Endometrial microvascular endothelial cells (primary cell): ENCODE measurements around the gene HIPK4. TPM values are rescaled to one million over a fixed set of nuclear protein-coding genes. Genes with fewer than 3 reads are reported as not detected.
"Not testable (repeated sequence)": the region's sequence is repeated elsewhere in the genome, so short reads cannot be mapped to it uniquely, and the experiment has no call there.

Experiments used
- in situ Hi-C: cut with HindIII; loops from 2 replicates; pipeline ENCODE4 v1.10.0; 2017; ENCODE audit warnings: low sequenced_read_pairs, low pct_unique_long_range_greater_than_20kb; ENCODE audit errors: inconsistent ontology term
- total RNA-seq: library from RNA; depleted of rRNA; stranded (reverse); fragments of >200 nt; gene quantifications from one replicate; pipeline ENCODE4 v1.2.3, GENCODE V29; 2015; ENCODE audit errors: inconsistent ontology term

HIPK4 gene
- total RNA-seq, 1 donor from 2014 or later, result 0.09 TPM

GRCh38 chr19:40418040-40418439 lies 28.1 kb upstream of the HIPK4 start:
- in situ Hi-C loops, result no loop called here

DNA sequence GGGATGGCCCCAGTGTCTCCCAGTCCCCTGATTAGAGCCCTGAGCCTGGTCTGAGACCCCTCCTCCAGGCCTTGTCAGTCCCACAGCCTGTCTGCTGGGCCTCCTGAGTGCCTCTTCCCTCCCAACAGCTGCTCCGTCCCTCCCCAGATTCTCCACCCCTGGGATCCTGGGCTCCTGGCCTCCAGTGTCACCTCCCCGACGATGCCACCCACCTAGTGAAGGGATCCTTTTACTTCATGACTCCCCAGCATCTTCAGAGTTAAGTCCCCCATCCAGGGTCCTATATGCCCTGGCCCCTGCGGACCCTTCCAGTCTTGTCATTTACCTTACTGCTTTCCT lies 27.6 kb upstream of the HIPK4 start:
- in situ Hi-C loops, result no loop called here

GRCh38 chr19:40416918-40417642 lies 27.1 kb upstream of the HIPK4 start:
- in situ Hi-C loops, result no loop called here

- in situ Hi-C loops, result no loop called here
These were observed 25.8 kb upstream of the HIPK4 start for GRCh38 chr19:40415768-40416167.

DNA sequence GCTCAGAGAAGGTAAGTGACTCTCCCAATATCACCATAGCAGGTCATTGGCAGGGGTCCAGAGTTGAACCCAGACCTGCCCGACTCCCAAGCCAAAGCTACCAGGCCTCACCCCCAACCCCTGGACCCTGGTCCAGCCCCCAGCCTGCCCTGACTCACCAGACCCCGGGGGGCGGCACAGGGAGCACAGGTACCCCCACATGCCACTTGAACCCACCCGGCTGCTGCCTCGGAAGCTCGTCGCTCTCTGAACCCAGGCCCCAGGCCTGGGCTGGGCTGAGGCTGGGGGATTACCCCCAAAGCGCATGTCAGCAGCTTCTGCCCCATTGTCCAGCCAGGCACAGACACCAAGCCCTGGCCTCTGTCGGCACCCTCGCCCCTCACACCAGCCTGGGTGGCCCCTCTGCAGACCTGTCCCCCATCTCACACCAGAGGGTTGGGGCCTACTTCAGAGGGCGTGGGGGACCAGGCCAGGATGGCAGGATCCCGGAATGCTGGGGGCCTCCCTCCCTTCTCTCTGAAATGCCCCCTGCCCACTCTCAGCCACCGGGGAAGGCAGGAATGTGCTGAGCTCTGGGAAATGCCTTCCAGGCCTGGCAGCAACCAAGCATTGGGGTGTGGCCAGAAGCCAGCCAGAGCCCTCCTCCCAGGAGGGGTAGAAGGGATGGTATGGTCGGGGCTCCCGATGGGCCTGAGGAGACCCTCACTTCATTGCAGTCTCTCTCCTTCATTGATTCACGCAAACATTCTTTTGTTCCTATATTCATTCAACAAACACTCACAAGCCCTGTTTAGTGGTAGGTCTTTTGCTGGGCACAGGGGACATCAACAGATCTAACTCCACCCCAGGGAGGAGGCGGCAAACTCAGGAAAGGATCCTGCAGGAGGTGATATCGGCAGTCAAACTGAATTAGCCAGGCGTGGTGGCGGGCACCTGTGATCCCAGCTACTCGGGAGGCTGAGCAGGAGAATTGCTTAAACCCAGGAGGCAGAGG lies 24.9 kb upstream of the HIPK4 start:
- in situ Hi-C loops, result no loop called here

DNA sequence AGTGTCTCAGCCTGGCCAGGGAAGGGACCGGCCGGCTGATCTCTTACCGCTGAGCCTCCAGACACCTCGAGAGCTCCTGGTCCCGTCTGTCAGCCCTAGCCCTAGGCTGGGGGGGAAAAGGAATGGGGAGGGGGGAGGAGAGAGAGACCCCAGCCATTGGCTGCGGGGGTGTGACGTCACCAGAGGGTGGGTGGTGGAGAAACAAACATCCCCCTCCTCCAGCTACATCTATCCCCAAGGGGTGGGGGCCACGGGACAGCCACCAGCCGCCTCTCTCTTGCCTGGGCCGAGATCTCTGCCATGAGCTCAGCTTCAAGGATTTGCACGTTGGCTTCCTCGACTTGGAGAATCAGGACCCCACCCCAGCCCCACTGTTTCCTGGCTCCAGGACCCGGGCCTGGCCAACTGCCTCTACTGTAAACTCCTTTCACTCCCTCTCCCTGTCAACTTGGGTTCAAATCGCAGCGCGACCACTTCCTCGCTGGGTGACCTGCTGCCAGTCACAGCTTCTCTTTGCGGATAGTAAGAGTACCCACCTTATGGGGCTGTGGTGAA lies 23.4 kb upstream of the HIPK4 start, which contains the start of gene PRX:
Gene PRX, minus strand, starts transcription at position 88 of the 555 bp plus-strand sequence. CDS start 5,446 bp downstream, outside the sequence.
- in situ Hi-C loops, result no loop called here

- in situ Hi-C loops, result no loop called here
These were observed 22.9 kb upstream of the HIPK4 start for GRCh38 chr19:40412866-40413265.

- in situ Hi-C loops, result no loop called here
These were observed 22.0 kb upstream of the HIPK4 start for GRCh38 chr19:40411958-40412499.

- in situ Hi-C loops, result no loop called here
These were observed 21.3 kb upstream of the HIPK4 start for GRCh38 chr19:40411125-40411842.

DNA sequence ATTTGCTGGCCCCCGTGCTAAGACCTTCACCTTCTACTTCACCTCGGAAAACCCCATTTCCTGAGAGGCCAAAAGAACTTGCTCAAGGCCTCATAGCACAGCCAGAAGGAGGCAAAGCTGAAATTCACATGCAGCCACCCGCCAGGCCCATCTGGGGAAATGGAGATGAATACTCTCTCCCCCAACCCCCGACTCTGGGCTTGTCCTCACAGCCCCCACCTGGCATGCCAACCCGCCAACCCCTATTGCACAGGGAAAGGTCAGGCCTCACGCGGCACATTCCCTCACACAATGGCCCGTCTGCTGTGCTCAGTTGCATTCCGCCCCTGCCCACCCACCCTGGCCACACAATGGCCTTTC lies 20.0 kb upstream of the HIPK4 start:
- in situ Hi-C loops, result no loop called here

- in situ Hi-C loops, result not testable (repeated sequence)
These were observed 18.6 kb upstream of the HIPK4 start for GRCh38 chr19:40408598-40408925.

GRCh38 chr19:40407714-40408597 lies 18.0 kb upstream of the HIPK4 start:
- in situ Hi-C loops, result no loop called here

DNA sequence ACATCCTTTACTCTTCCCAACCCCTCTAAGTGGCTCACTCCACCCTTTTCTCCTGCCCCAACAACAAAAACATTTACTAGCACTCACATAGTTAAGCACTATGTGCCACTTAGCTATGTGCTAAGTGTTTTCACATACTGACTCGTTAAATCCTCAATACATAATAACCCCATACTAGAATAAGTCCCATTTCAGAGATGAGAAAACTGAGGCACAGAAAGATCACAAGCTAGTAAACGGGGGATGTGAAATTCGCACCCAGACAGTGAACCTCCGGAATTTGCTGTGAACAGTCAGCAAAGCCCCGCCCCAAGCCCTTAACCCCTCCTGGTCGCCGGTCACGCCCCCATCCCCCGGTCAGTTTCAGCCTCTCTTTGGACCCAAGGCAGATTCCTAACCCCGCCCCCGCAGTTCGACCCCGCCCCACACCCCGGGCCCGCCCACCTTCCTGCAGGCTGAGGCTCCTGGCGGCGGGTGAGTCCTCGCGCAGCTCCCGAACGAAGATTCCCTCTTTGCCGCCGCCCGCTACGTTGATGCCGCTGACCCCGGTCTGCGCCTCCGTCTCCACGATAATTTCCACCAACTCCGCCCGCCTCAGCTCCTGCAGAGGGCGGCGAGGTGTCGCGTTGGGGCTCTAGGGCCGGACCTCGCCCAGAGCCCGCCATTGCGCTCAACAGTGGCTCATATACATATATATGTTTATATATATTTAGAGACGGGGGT lies 13.4 kb upstream of the HIPK4 start:
- in situ Hi-C loops, result no loop called here

DNA sequence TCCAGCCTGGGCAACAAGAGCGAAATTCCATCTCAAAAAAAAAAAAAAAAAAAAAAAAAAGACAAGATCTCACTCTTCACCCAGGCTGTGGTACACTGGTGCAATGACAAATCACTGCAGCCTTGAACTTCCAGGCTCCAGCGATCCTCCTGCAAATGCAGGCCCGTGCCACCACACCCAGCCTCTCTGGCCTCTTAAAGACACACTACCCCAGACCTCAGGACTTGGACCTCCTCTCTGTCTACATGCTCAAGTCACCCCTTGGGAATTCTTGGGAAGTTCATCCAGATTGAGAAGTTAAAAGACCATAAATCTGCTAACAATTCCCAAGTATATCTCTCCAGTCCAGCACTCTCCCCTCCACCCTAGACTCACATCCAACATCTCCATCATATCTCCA lies 10.6 kb upstream of the HIPK4 start:
- in situ Hi-C loops, result no loop called here

DNA sequence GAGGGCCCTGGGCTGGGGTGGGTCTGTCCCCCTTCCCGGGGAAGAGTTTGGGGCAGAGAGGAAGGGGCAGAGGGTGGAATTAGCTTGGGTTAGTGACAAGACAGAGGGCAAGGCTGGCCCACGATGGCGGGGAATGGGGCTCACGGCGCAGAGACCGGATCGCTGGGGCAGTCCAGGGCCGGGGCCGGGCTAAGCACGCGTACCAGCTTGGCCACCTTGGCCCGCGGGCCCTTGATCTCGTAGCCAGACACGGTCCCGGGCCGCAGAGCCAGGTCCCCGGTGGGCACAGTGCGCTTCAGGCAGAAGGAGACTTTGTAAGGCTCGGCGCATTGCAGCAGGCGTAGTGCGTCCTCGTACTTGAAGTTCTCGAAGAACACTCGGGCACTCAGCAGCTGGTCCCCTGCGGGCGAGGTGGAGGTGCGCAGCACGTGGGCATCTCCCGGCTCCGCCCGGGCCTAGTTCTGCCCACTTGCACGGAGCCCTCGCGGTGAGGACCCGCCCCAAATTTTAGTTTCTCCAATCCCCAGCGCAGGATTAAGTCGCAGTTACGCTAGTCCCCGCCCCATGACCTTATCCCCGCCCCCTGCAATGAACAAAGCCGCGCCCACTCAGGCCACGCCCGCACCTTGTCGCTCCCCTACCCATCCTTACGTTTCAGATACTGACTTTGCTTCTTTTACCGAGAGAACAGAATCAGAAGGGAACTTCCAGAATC lies 8.6 kb upstream of the HIPK4 start:
- in situ Hi-C loops, result no loop called here

GRCh38 chr19:40397568-40397906 lies 7.6 kb upstream of the HIPK4 start:
- in situ Hi-C loops, result no loop called here
